ENCODE data around the gene CCL22.

CCL22 gene

GRCh38 chr16:57314161-57314785 lies 44.3 kb upstream of the CCL22 start:
- no peak overlapping the region for H2AFZ ChIP-seq (ENCODE audit: low read depth, low read length)
- TF ChIP-seq EZH2phosphoT487 (IDR thresholded peaks at IDR 0.05; ENCODE audit: low read depth), result no peak
- TF ChIP-seq CTCF (IDR thresholded peaks at IDR 0.05; ENCODE audit: low read depth, low read length), result no peak

GRCh38 chr16:57315416-57315815 lies 43.2 kb upstream of the CCL22 start:
- no peak overlapping the region for H3K27ac ChIP-seq (ENCODE audit: low read length)
- H3K9me3 ChIP-seq (ENCODE audit: insufficient read depth, low read length), result no peaks in the 10 kb centered on the region
- TF ChIP-seq EZH2phosphoT487 (IDR thresholded peaks at IDR 0.05; ENCODE audit: low read depth) (no peak), CTCF (IDR thresholded peaks at IDR 0.05; ENCODE audit: low read depth, low read length) (no peak)
- no peaks in the 10 kb centered on the region for H3K79me2 ChIP-seq (ENCODE audit: low read length)
- H2AFZ ChIP-seq (ENCODE audit: low read depth, low read length), result no peak overlapping the region
- H3K4me3 ChIP-seq (ENCODE audit: low read length), result no peak overlapping the region
- no peaks in the 10 kb centered on the region for H4K20me1 ChIP-seq (ENCODE audit: insufficient read depth, low read length)
- H3K4me1 ChIP-seq (ENCODE audit: low read length), result peaks cover 26% of the 10 kb centered on the region
- H3K27me3 ChIP-seq (ENCODE audit: low read depth, low read length), result peaks cover 10% of the 10 kb centered on the region
- no peak overlapping the region for H3K4me2 ChIP-seq (ENCODE audit: low read length)
- H3K36me3 ChIP-seq (replicated peaks; ENCODE audit: low read depth, low read length), result no peaks in the 10 kb centered on the region
- no peak overlapping the region for H3K9ac ChIP-seq (ENCODE audit: low read length)

More at GRCh38 chr16:57314161-57314785, 44.3 kb upstream of the CCL22 start:
- Histone ChIP-seq H3K4me2 (ENCODE audit: low read length) (peak overlapping the region; percentile 32), H3K4me3 (ENCODE audit: low read length) (no peak overlapping the region), H4K20me1 (ENCODE audit: insufficient read depth, low read length) (no peaks in the 10 kb centered on the region), H3K79me2 (ENCODE audit: low read length) (no peaks in the 10 kb centered on the region), H3K36me3 (replicated peaks; ENCODE audit: low read depth, low read length) (no peaks in the 10 kb centered on the region), H3K4me1 (ENCODE audit: low read length) (peaks cover 26% of the 10 kb centered on the region), H3K9me3 (ENCODE audit: insufficient read depth, low read length) (no peaks in the 10 kb centered on the region), H3K27ac (ENCODE audit: low read length) (no peak overlapping the region), H3K27me3 (ENCODE audit: low read depth, low read length) (peaks cover 10% of the 10 kb centered on the region), H3K9ac (ENCODE audit: low read length) (no peak overlapping the region)

GRCh38 chr16:57316390-57317017 lies 42.1 kb upstream of the CCL22 start:
- no peak overlapping the region for H3K4me2 ChIP-seq (ENCODE audit: low read length)
- no peak overlapping the region for H2AFZ ChIP-seq (ENCODE audit: low read depth, low read length)
- no peak overlapping the region for H3K27ac ChIP-seq (ENCODE audit: low read length)
- no peaks in the 10 kb centered on the region for H3K36me3 ChIP-seq (replicated peaks; ENCODE audit: low read depth, low read length)
- no peaks in the 10 kb centered on the region for H4K20me1 ChIP-seq (ENCODE audit: insufficient read depth, low read length)
- H3K79me2 ChIP-seq (ENCODE audit: low read length), result no peaks in the 10 kb centered on the region
- H3K27me3 ChIP-seq (ENCODE audit: low read depth, low read length), result peaks cover 9% of the 10 kb centered on the region
- TF ChIP-seq CTCF (IDR thresholded peaks at IDR 0.05; ENCODE audit: low read depth, low read length), result no peak
- H3K9ac ChIP-seq (ENCODE audit: low read length), result no peak overlapping the region
- peaks cover 17% of the 10 kb centered on the region for H3K4me1 ChIP-seq (ENCODE audit: low read length)
- no peak overlapping the region for H3K4me3 ChIP-seq (ENCODE audit: low read length)
- H3K9me3 ChIP-seq (ENCODE audit: insufficient read depth, low read length), result no peaks in the 10 kb centered on the region

- H3K4me1 ChIP-seq (ENCODE audit: low read length), result peaks cover 17% of the 10 kb centered on the region
- H3K9ac ChIP-seq (ENCODE audit: low read length), result no peak overlapping the region
- no peak overlapping the region for H3K27ac ChIP-seq (ENCODE audit: low read length)
- no peak overlapping the region for H3K4me3 ChIP-seq (ENCODE audit: low read length)
- no peak overlapping the region for H3K4me2 ChIP-seq (ENCODE audit: low read length)
- H3K79me2 ChIP-seq (ENCODE audit: low read length), result no peaks in the 10 kb centered on the region
- H3K9me3 ChIP-seq (ENCODE audit: insufficient read depth, low read length), result no peaks in the 10 kb centered on the region
- no peaks in the 10 kb centered on the region for H3K36me3 ChIP-seq (replicated peaks; ENCODE audit: low read depth, low read length)
- H2AFZ ChIP-seq (ENCODE audit: low read depth, low read length), result no peak overlapping the region
- no peaks in the 10 kb centered on the region for H4K20me1 ChIP-seq (ENCODE audit: insufficient read depth, low read length)
- H3K27me3 ChIP-seq (ENCODE audit: low read depth, low read length), result no peaks in the 10 kb centered on the region
- no peak for TF ChIP-seq EZH2phosphoT487 (IDR thresholded peaks at IDR 0.05; ENCODE audit: low read depth)
Measured at GRCh38 chr16:57318240-57318970, 40.2 kb upstream of the CCL22 start.
